Right lobe of liver (tissue), 4 donors: ENCODE results near the gene MOGAT3.

Experiments used
- POLR2A ChIP-seq: fragments of 450-650 bp; IDR thresholded peaks from one replicate; pipeline ENCODE4 v1.6.1; 2017; ENCODE audit warnings: antibody characterized with exemption, mild to moderate bottlenecking
- TF ChIP-seq, protein P1 (sequence below), 4 donors: fragments of 200-600 bp in 3 of 4; fragments of 450-650 bp in 1 of 4; IDR thresholded peaks; one replicate each; pipeline versions ENCODE4 v1.5.1 to v1.8.0; 2016 to 2022; ENCODE audit warnings: antibody characterized with exemption in 4 of 4, mild to moderate bottlenecking in 2 of 4
- donor health status: DM: no; HTN: no; CAD: no.
- donor health status: DM: no; HTN: no; CAD: no.
- donor health status: DM: no; HTN: yes; CAD: no.

DNA sequence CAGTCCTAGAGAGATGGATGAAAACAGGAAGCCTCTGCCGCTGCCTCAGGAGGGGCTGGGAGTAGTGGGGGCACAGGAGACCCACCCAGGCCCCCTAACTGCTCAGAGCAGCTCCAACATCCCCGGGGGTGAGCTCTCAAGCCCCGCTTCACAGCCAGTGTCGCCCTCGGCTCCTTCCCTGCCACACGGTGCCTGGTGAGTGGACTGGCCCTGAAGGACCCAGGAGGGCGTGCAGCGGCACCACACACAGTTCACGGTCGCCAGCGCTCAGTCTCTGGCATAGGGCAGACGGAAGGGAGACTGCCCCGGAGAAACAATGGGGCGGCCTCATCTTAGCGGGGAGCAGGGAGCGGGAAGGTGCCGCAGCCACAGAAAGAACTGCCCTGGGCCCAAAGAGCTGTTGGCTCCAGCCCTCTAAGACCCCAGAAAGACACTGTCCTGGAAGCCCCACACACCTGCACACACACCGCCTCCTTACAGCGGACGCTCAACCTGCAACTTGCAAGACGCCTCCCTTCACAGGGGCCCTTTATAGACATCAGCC lies 35.5 kb upstream of the MOGAT3 start:
- TF ChIP-seq, protein P1, sequence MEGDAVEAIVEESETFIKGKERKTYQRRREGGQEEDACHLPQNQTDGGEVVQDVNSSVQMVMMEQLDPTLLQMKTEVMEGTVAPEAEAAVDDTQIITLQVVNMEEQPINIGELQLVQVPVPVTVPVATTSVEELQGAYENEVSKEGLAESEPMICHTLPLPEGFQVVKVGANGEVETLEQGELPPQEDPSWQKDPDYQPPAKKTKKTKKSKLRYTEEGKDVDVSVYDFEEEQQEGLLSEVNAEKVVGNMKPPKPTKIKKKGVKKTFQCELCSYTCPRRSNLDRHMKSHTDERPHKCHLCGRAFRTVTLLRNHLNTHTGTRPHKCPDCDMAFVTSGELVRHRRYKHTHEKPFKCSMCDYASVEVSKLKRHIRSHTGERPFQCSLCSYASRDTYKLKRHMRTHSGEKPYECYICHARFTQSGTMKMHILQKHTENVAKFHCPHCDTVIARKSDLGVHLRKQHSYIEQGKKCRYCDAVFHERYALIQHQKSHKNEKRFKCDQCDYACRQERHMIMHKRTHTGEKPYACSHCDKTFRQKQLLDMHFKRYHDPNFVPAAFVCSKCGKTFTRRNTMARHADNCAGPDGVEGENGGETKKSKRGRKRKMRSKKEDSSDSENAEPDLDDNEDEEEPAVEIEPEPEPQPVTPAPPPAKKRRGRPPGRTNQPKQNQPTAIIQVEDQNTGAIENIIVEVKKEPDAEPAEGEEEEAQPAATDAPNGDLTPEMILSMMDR (IDR thresholded peaks at IDR 0.05): no peak
- no peak for TF ChIP-seq POLR2A
